Gastroesophageal sphincter (tissue), 4 donors: ENCODE results near the gene CDH20. TPM values are rescaled to one million over a fixed set of nuclear protein-coding genes. Genes with fewer than 3 reads are reported as not detected.
A peak's percentile ranks its signal among the peaks of the same experiment; 100 is the strongest.

ENCODE experiments used
- ATAC-seq: fragments of 150-250 bp; one replicate; pipeline ENCODE4 v1.9.1; 2016; ENCODE audit warnings: mild to moderate bottlenecking, moderate library complexity
- H3K27ac ChIP-seq, 4 donors: fragments of 200-600 bp; sonication (generic) in 3 of 4; 1 replicate in 3 of 4; 2 replicates in 1 of 4; pipeline ENCODE4 v1.5.1; 2016 to 2019
- H3K27me3 ChIP-seq: fragments of 200-600 bp; sonication (generic); one replicate; pipeline ENCODE4 v1.5.1; 2019
- H3K36me3 ChIP-seq, 2 donors: fragments of 200-600 bp; sonication (generic); one replicate each; pipeline ENCODE4 v1.5.1; 2019; ENCODE audit warnings: control low read depth in 1 of 2
- H3K4me1 ChIP-seq, 3 donors: fragments of 200-600 bp; sonication (generic); 1 replicate in 2 of 3; 2 replicates in 1 of 3; pipeline ENCODE4 v1.5.1; 2016 to 2019; ENCODE audit warnings: control low read depth in 2 of 3
- H3K4me3 ChIP-seq, 2 donors: fragments of 200-600 bp; sonication (generic); one replicate each; pipeline ENCODE4 v1.5.1; 2019; ENCODE audit warnings: mild to moderate bottlenecking in 1 of 2, moderate library complexity in 1 of 2
- H3K9me3 ChIP-seq, 3 donors: fragments of 200-600 bp; sonication (generic); one replicate each; pipeline ENCODE4 v1.5.1; 2017 to 2019; ENCODE audit warnings: control low read depth in 2 of 3
- CTCF ChIP-seq, 4 experiments: fragments of 200-600 bp in 2 of 4; fragments of 450-650 bp in 2 of 4; sonication (generic) in 1 of 4; IDR thresholded peaks; one replicate each; pipeline ENCODE4 v1.5.1; 2017 to 2019; ENCODE audit warnings: antibody characterized with exemption in 4 of 4, mild to moderate bottlenecking in 2 of 4, moderate library complexity in 2 of 4
- EP300 ChIP-seq: sonication (generic); formaldehyde crosslinking; IDR thresholded peaks from one replicate; pipeline ENCODE4 v1.6.1; 2017; ENCODE audit warnings: antibody characterized with exemption, mild to moderate bottlenecking
- POLR2A ChIP-seq, 2 donors: fragments of 450-650 bp; IDR thresholded peaks; one replicate each; pipeline ENCODE4 v1.6.1; 2017; ENCODE audit warnings: antibody characterized with exemption in 2 of 2, mild to moderate bottlenecking in 2 of 2, moderate library complexity in 1 of 2
- POLR2AphosphoS5 ChIP-seq: sonication (generic); formaldehyde crosslinking; IDR thresholded peaks from one replicate; pipeline ENCODE4 v1.6.1; 2017; ENCODE audit warnings: antibody characterized with exemption
- WGBS, 2 donors: methylation state at CpG; one replicate each; pipeline ENCODE4 v1.1.5; 2018; ENCODE audit warnings: low coverage in 1 of 2; 5-methylcytosine and 5-hydroxymethylcytosine counted together
- total RNA-seq, 4 donors: library from RNA; depleted of rRNA; stranded (reverse); fragments of >200 nt; gene quantifications; one replicate each; pipeline ENCODE4 v1.1.0, GENCODE V29; 2016

CDH20 gene
- total RNA-seq, 4 donors from 2014 or later = 1.1 to 1.6 TPM; not detected in 2

- WGBS, 2 donors = no CpG with 5 or more reads among the region's 73 CpGs
- H3K4me3 ChIP-seq = peak overlapping the region in 1 of 2 donors; percentile 47
- ATAC-seq = no peak
- H3K27ac ChIP-seq = no peak overlapping the region
- no peaks in the 10 kb centered on the region for H3K9me3 ChIP-seq
- peaks cover 37% of the 10 kb centered on the region for H3K27me3 ChIP-seq
- H3K36me3 ChIP-seq = no peaks in the 10 kb centered on the region
- peaks cover 0 to 15% (median 9%) of the 10 kb centered on the region in 3 donors for H3K4me1 ChIP-seq
- no peak for TF ChIP-seq POLR2AphosphoS5
- TF ChIP-seq POLR2A (IDR thresholded peaks at IDR 0.05) = no peak
- no peak for TF ChIP-seq CTCF (IDR thresholded peaks at IDR 0.05)
- TF ChIP-seq EP300 = no peak
Measured at GRCh38 chr18:61333746-61334490, 688 bp downstream of the CDH20 start.

- no peak for ATAC-seq
- Histone ChIP-seq H3K27ac (no peak overlapping the region), H3K9me3 (no peaks in the 10 kb centered on the region), H3K4me3 (peak overlapping the region in 1 of 2 donors; percentile 47), H3K4me1 (peaks cover 0 to 15% (median 9%) of the 10 kb centered on the region in 3 donors), H3K36me3 (no peaks in the 10 kb centered on the region), H3K27me3 (peaks cover 37% of the 10 kb centered on the region)
- WGBS, 2 donors = 7% methylated on average over 9 of the region's 13 CpGs; no CpG with 5 or more reads in 1 of the 2 donors
- TF ChIP-seq POLR2AphosphoS5 (no peak), POLR2A (IDR thresholded peaks at IDR 0.05) (no peak), CTCF (IDR thresholded peaks at IDR 0.05) (no peak), EP300 (no peak)
Measured at GRCh38 chr18:61334491-61334850, 1.2 kb downstream of the CDH20 start.

GRCh38 chr18:61334951-61335683, 1.9 kb downstream of the CDH20 start:
- WGBS, 2 donors = 44 to 55% methylated on average over 7 to 8 of the region's 10 CpGs
- H3K4me3 ChIP-seq = peak overlapping the region in 1 of 2 donors; percentile 47
- no peak for ATAC-seq

GRCh38 chr18:61335684-61336555, 2.7 kb downstream of the CDH20 start:
- Histone ChIP-seq H3K4me1 (peaks cover 0 to 15% (median 9%) of the 10 kb centered on the region in 3 donors), H3K27ac (no peak overlapping the region), H3K36me3 (no peaks in the 10 kb centered on the region), H3K27me3 (peaks cover 37% of the 10 kb centered on the region), H3K4me3 (no peak overlapping the region), H3K9me3 (no peaks in the 10 kb centered on the region)
- no peak for ATAC-seq
- TF ChIP-seq POLR2AphosphoS5 (no peak), EP300 (no peak), CTCF (IDR thresholded peaks at IDR 0.05) (no peak), POLR2A (IDR thresholded peaks at IDR 0.05) (no peak)
- 34 to 35% methylated on average over 7 to 10 of the region's 10 CpGs for WGBS, 2 donors

More at GRCh38 chr18:61334951-61335683, 1.9 kb downstream of the CDH20 start:
- TF ChIP-seq POLR2A (IDR thresholded peaks at IDR 0.05) (no peak), POLR2AphosphoS5 (no peak), EP300 (no peak), CTCF (IDR thresholded peaks at IDR 0.05) (no peak)
- peaks cover 37% of the 10 kb centered on the region for H3K27me3 ChIP-seq
- H3K27ac ChIP-seq = no peak overlapping the region
- no peaks in the 10 kb centered on the region for H3K9me3 ChIP-seq
- no peaks in the 10 kb centered on the region for H3K36me3 ChIP-seq
- H3K4me1 ChIP-seq = peaks cover 0 to 15% (median 9%) of the 10 kb centered on the region in 3 donors
